Measurements from ENCODE around the gene ADAM19.

The ADAM19 gene

GRCh38 chr5:157492886-157493285, 82.7 kb downstream of the ADAM19 start:
- Histone ChIP-seq H3K9ac (no peak overlapping the region), H3K27me3 (ENCODE audit: control insufficient read depth, insufficient read depth, low read length) (no peaks in the 10 kb centered on the region), H3K79me2 (no peaks in the 10 kb centered on the region), H3K36me3 (ENCODE audit: control insufficient read depth, insufficient read depth, low read length) (no peaks in the 10 kb centered on the region), H3K9me3 (ENCODE audit: control insufficient read depth, low read length) (no peaks in the 10 kb centered on the region), H2AFZ (no peak overlapping the region), H3K27ac (no peak overlapping the region), H3K4me1 (no peaks in the 10 kb centered on the region), H3K4me3 (ENCODE audit: low read depth, low read length) (no peak overlapping the region), H3K4me2 (ENCODE audit: low read length) (no peak overlapping the region)
- no peak for TF ChIP-seq CTCF (IDR thresholded peaks at IDR 0.05)

- no peaks in the 10 kb centered on the region for H3K27me3 ChIP-seq (ENCODE audit: control insufficient read depth, insufficient read depth, low read length)
- H3K27ac ChIP-seq, result no peak overlapping the region
- H3K9ac ChIP-seq, result no peak overlapping the region
- H2AFZ ChIP-seq, result no peak overlapping the region
- H3K4me1 ChIP-seq, result no peaks in the 10 kb centered on the region
- H3K79me2 ChIP-seq, result no peaks in the 10 kb centered on the region
- no peak for TF ChIP-seq CTCF (IDR thresholded peaks at IDR 0.05)
- H3K4me2 ChIP-seq (ENCODE audit: low read length), result no peak overlapping the region
- H3K4me3 ChIP-seq (ENCODE audit: low read depth, low read length), result no peak overlapping the region
- H3K36me3 ChIP-seq (ENCODE audit: control insufficient read depth, insufficient read depth, low read length), result no peaks in the 10 kb centered on the region
- no peaks in the 10 kb centered on the region for H3K9me3 ChIP-seq (ENCODE audit: control insufficient read depth, low read length)
Observed at GRCh38 chr5:157491471-157491995, 84.0 kb downstream of the ADAM19 start.

- H2AFZ ChIP-seq, result no peak overlapping the region
- no peak overlapping the region for H3K27ac ChIP-seq
- no peak overlapping the region for H3K4me3 ChIP-seq (ENCODE audit: low read depth, low read length)
- H3K4me2 ChIP-seq (ENCODE audit: low read length), result no peak overlapping the region
- H3K9ac ChIP-seq, result no peak overlapping the region
- no peaks in the 10 kb centered on the region for H3K4me1 ChIP-seq
- TF ChIP-seq CTCF (IDR thresholded peaks at IDR 0.05), result no peak
- no peaks in the 10 kb centered on the region for H3K79me2 ChIP-seq
- H3K9me3 ChIP-seq (ENCODE audit: control insufficient read depth, low read length), result no peaks in the 10 kb centered on the region
- no peaks in the 10 kb centered on the region for H3K27me3 ChIP-seq (ENCODE audit: control insufficient read depth, insufficient read depth, low read length)
- no peaks in the 10 kb centered on the region for H3K36me3 ChIP-seq (ENCODE audit: control insufficient read depth, insufficient read depth, low read length)
Observed at GRCh38 chr5:157487358-157487757, 88.2 kb downstream of the ADAM19 start.

- Histone ChIP-seq H3K4me3 (ENCODE audit: low read depth, low read length) (no peak overlapping the region), H3K4me2 (ENCODE audit: low read length) (no peak overlapping the region), H3K9ac (no peak overlapping the region), H3K27ac (no peak overlapping the region), H3K9me3 (ENCODE audit: control insufficient read depth, low read length) (no peaks in the 10 kb centered on the region), H3K79me2 (no peaks in the 10 kb centered on the region), H3K4me1 (no peaks in the 10 kb centered on the region), H3K36me3 (ENCODE audit: control insufficient read depth, insufficient read depth, low read length) (no peaks in the 10 kb centered on the region), H2AFZ (no peak overlapping the region), H3K27me3 (ENCODE audit: control insufficient read depth, insufficient read depth, low read length) (no peaks in the 10 kb centered on the region)
- TF ChIP-seq CTCF (IDR thresholded peaks at IDR 0.05), result no peak
Observed at GRCh38 chr5:157486861-157487260, 88.7 kb downstream of the ADAM19 start.

- Histone ChIP-seq H3K27ac (no peak overlapping the region), H3K36me3 (ENCODE audit: control insufficient read depth, insufficient read depth, low read length) (no peaks in the 10 kb centered on the region), H3K9me3 (ENCODE audit: control insufficient read depth, low read length) (no peaks in the 10 kb centered on the region), H3K27me3 (ENCODE audit: control insufficient read depth, insufficient read depth, low read length) (no peaks in the 10 kb centered on the region), H3K4me3 (ENCODE audit: low read depth, low read length) (no peak overlapping the region), H3K4me1 (no peaks in the 10 kb centered on the region), H2AFZ (no peak overlapping the region), H3K9ac (no peak overlapping the region), H3K79me2 (no peaks in the 10 kb centered on the region), H3K4me2 (ENCODE audit: low read length) (no peak overlapping the region)
- TF ChIP-seq CTCF (IDR thresholded peaks at IDR 0.05), result no peak
Observed at GRCh38 chr5:157486221-157486681, 89.3 kb downstream of the ADAM19 start.

Data from parathyroid adenoma (tissue), 2 donors.